ENCODE results near the gene THBD. TPM values are rescaled to one million over a fixed set of nuclear protein-coding genes. Genes with fewer than 3 reads are reported as not detected.

The THBD gene
- total RNA-seq, 2 donors from 2014 or later = 37.0 to 96.7 TPM

DNA sequence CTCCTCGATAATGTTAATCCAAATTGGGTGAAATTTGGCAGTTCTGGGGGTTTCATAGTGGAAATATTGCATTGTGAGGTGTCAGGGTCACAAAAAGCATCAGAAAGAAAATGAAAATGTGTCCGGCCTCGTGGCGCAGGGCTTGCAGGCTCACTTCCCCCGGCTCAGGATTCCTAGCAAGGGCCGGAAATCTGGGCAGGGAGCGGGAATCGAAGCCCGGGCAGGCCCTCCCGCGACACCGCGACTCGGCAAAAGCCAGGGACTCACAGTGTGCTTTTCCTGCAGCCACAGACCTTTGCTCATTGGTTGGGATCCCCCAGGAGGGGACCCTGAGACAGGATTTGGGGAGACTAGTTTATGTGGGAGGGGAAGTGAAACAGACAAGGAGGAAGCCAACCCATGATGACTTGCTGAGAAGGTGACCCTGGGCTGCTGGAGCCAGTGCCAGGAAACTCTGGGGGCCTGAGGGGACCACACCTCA lies 37.5 kb upstream of the THBD start:
- H3K27me3 ChIP-seq = no peaks in the 10 kb centered on the region
- no peak for DNase-seq (ENCODE audit: low spot score)
- H3K9me3 ChIP-seq = no peaks in the 10 kb centered on the region
- no peaks in the 10 kb centered on the region for H3K36me3 ChIP-seq
- H3K4me1 ChIP-seq = peaks cover 0 to 27% of the 10 kb centered on the region in 2 donors
- H3K4me3 ChIP-seq = no peak overlapping the region
- H3K27ac ChIP-seq = peak overlapping the region; percentile 86
- TF ChIP-seq, protein P1, sequence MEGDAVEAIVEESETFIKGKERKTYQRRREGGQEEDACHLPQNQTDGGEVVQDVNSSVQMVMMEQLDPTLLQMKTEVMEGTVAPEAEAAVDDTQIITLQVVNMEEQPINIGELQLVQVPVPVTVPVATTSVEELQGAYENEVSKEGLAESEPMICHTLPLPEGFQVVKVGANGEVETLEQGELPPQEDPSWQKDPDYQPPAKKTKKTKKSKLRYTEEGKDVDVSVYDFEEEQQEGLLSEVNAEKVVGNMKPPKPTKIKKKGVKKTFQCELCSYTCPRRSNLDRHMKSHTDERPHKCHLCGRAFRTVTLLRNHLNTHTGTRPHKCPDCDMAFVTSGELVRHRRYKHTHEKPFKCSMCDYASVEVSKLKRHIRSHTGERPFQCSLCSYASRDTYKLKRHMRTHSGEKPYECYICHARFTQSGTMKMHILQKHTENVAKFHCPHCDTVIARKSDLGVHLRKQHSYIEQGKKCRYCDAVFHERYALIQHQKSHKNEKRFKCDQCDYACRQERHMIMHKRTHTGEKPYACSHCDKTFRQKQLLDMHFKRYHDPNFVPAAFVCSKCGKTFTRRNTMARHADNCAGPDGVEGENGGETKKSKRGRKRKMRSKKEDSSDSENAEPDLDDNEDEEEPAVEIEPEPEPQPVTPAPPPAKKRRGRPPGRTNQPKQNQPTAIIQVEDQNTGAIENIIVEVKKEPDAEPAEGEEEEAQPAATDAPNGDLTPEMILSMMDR (IDR thresholded peaks at IDR 0.05) = no peak

DNA sequence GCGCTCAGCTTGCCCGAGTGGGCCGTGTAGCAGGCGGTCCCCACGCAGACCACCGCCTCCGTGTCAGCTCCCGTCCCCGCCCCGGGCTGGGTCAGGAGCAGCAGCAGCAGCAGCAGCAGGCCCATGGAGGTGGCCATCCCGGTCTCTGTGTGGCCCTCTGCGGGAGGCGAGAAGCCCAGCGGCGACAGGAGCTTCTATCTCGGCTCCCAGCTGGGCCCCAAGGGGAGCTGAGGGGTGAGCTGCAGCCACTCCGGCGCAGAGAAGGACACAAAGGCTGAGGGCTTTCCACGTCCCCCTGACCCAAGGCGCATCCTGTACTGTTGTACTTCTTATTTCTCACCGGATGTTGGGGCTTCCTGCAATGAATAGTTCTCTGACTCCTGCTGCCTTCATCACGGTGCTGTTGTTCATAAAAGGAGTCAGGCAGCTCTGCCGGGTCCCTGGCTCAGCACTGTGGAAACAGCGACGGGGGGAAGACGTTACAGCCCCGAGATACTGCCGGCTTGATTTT lies 36.6 kb upstream of the THBD start, which contains the start of gene CD93:
TSS of gene CD93 (minus strand) at position 269 of the 511 bp plus-strand sequence. CDS start at position 137, 132 bp downstream.
- Histone ChIP-seq H3K4me1 (peaks cover 0 to 24% of the 10 kb centered on the region in 2 donors), H3K9me3 (no peaks in the 10 kb centered on the region), H3K36me3 (no peaks in the 10 kb centered on the region), H3K27ac (peak within 1 kb of the TSS; percentile 86), H3K27me3 (no peaks in the 10 kb centered on the region), H3K4me3 (peak within 1 kb of the TSS; percentile 34 to 51)
- peak; percentile 71 for DNase-seq (ENCODE audit: low spot score)
- TF ChIP-seq, protein P1 (IDR thresholded peaks at IDR 0.05) = no peak

DNA sequence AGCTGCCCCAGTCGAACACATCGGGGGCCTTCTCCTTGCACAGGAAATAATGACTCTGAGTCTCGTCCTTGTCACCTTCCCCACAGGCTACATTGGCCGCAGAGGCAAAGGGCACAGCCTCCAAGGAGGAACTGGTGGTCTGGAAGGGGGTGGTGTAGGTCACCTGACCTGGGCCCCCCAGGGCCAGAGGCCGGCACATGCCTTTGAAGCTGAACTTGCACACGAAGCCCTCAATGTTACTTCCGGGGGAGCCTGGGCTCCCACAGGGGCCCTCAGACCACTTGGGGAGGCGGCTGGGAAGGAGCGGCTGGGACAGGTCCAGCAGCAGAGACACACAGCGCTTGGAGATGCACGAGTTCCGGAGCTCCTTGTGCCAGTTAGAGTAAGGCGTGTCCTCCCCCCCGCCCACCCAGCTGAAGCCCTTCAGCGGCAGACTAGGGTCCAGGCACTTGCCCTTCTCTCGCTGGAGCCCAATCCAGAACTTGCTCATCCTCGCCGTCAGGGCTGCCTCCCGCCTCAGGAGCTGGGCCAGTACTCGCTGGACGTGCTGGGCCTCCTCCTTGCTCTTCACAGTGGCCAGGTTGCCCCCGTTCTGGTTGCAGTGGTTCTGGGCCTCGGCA lies 36.1 kb upstream of the THBD start:
- Histone ChIP-seq H3K4me1 (peaks cover 0 to 24% of the 10 kb centered on the region in 2 donors), H3K36me3 (no peaks in the 10 kb centered on the region), H3K9me3 (no peaks in the 10 kb centered on the region), H3K27me3 (no peaks in the 10 kb centered on the region), H3K27ac (peak overlapping the region; percentile 86), H3K4me3 (peak overlapping the region; percentile 34 to 51)
- no peak for DNase-seq (ENCODE audit: low spot score)
- TF ChIP-seq, protein P1 (IDR thresholded peaks at IDR 0.05) = no peak

DNA sequence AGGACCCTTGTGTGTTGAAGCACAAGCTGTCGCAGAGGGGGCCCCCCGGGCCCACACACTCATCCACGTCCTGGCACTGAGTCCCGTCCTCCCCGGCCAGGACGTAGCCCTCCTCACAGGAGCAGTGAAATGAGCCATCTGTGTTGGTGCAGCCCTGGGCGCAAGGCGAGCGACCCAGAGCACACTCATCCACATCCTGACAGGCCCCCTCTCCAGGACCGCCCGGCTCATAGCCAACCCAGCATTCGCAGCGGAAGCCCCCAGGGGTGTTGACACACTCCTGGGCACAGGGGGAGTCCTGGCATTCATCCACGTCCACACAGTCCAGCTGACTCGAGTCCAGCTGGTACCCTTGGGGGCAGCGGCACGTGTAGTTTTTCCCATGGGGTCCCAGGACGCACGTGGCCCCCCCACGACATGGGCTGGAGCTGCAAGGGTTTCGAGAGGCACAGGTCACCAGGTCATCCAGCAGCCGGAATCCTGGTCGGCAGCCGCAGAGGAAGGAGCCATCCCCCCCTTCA lies 35.4 kb upstream of the THBD start:
- Histone ChIP-seq H3K36me3 (no peaks in the 10 kb centered on the region), H3K27ac (peak overlapping the region; percentile 86), H3K4me1 (peaks cover 0 to 24% of the 10 kb centered on the region in 2 donors), H3K27me3 (no peaks in the 10 kb centered on the region), H3K9me3 (no peaks in the 10 kb centered on the region), H3K4me3 (peak overlapping the region; percentile 34 to 51)
- DNase-seq (ENCODE audit: low spot score) = no peak
- TF ChIP-seq, protein P1 (IDR thresholded peaks at IDR 0.05) = no peak

DNA sequence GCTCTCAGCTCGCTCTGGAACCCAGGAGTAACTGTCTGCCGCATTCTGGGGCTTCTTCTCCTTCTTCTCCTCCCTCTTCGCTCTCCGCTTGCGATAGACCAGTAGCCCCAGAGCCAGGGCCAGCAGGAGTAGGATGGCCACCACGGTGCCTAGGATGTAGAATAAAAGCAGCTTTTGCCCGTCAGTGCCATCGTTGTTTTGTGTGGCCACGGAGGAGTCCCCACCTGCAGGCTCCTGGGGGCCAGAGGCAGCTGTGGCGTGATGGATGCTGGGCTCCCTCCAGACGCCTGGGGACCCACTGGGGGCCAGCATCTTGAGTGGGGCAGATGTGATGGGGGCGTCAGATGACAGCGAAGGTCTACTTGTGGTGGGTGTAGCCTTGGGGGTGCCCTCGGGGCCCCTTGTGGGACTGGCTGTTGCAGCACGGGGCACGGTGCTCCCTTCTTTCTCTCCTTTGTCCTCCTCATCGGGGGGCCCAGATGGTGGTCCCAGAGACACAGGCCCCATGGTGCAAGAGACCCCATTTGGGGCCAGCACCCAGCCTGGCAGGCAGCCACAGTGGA lies 34.9 kb upstream of the THBD start:
- Histone ChIP-seq H3K27ac (peak overlapping the region; percentile 86), H3K36me3 (no peaks in the 10 kb centered on the region), H3K4me1 (peaks cover 0 to 28% of the 10 kb centered on the region in 2 donors), H3K27me3 (no peaks in the 10 kb centered on the region), H3K9me3 (no peaks in the 10 kb centered on the region), H3K4me3 (peak overlapping the region; percentile 34 to 51)
- TF ChIP-seq, protein P1 (IDR thresholded peaks at IDR 0.05) = no peak
- DNase-seq (ENCODE audit: low spot score) = no peak

Measured in right atrium auricular region (tissue), 2 donors.